Measurements from ENCODE around the gene TNPO3.

TNPO3 gene

DNA sequence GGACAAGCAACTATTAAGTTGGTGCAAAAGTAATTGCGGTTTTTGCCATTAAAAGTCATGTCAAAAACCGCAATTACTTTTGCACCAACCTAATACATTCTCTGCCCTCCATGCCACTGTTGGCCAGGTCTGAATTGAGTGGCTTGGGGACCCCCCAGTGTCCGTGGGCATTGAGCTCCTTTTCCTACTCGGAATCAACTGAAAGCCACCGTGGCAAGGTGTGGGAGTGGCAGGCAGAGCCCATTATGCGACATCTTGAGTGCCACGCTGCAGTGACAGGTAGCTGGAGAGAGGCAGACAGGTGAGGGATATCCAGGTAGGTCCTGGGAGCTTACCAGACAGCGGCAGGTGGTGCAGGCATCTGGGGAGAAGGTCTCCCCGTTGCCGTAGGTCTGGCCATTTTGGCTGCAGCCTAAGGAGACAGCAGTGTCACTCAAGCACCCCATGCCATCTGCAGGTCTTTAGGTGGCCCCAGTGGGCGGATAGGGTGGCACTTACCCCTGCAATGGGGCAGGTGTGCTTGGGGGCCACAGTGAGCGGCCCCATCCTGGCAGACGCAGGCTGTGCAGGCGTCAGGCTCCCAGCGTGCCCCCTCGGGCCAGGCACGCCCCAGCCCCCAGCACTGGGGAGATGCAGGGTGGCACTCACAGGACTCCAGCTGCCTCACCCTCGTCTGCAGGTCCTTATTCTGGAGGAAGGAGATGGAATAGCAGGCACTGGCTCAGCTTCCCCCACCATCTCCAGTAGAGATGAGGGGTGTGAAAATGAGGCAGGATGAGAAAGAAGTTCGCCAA lies 147.9 kb downstream of the TNPO3 start:
- Histone ChIP-seq H4K12ac (ENCODE audit: low read depth, low read length) (no peak overlapping the region), H3K14ac (ENCODE audit: low read length) (no peak overlapping the region), H3K23ac (ENCODE audit: low read length) (no peak overlapping the region), H3K79me1 (ENCODE audit: low read length) (no peaks in the 10 kb centered on the region), H2BK120ac (ENCODE audit: insufficient read depth, low read length, poor library complexity) (no peak overlapping the region), H3K36me3 (ENCODE audit: control insufficient read depth in 1 of 2, insufficient read depth in 2 of 2, low read length in 2 of 2) (no peaks in the 10 kb centered on the region), H3K27me3 (ENCODE audit: insufficient read depth, low read length) (peaks cover 23% of the 10 kb centered on the region), H2AK5ac (ENCODE audit: low read length) (no peak overlapping the region), H3K4me2 (ENCODE audit: low read length) (no peak overlapping the region), H2AFZ (ENCODE audit: insufficient read depth, low read length, poor library complexity) (no peak overlapping the region), H3K9ac (ENCODE audit: low read length) (no peak overlapping the region), H3K4me3 (ENCODE audit: low read depth, low read length) (no peak overlapping the region), H3K18ac (ENCODE audit: low read length) (no peak overlapping the region), H2BK12ac (ENCODE audit: low read length) (no peak overlapping the region), H3K27ac (ENCODE audit: low read depth, low read length) (no peak overlapping the region), H3K9me3 (ENCODE audit: insufficient read depth, low read depth, low read length) (peaks cover 6% of the 10 kb centered on the region), H4K91ac (ENCODE audit: low read depth, low read length) (no peak overlapping the region), H3K79me2 (ENCODE audit: control insufficient read depth, insufficient read depth, low read length, poor library complexity) (no peaks in the 10 kb centered on the region), H2BK5ac (ENCODE audit: low read depth, low read length, poor library complexity) (no peak overlapping the region), H3K4ac (ENCODE audit: low read depth, low read length) (no peak overlapping the region), H3K4me1 (ENCODE audit: control insufficient read depth in 1 of 2, insufficient read depth in 2 of 2, low read length in 2 of 2) (peaks cover 8 to 10% of the 10 kb centered on the region in 2 experiments), H4K8ac (ENCODE audit: low read depth, low read length) (no peak overlapping the region)
- DNase-seq: no peak
- no CpG with 5 or more reads among the region's 19 CpGs for WGBS (ENCODE audit: extremely low coverage, insufficient coverage, insufficient read length)

DNA sequence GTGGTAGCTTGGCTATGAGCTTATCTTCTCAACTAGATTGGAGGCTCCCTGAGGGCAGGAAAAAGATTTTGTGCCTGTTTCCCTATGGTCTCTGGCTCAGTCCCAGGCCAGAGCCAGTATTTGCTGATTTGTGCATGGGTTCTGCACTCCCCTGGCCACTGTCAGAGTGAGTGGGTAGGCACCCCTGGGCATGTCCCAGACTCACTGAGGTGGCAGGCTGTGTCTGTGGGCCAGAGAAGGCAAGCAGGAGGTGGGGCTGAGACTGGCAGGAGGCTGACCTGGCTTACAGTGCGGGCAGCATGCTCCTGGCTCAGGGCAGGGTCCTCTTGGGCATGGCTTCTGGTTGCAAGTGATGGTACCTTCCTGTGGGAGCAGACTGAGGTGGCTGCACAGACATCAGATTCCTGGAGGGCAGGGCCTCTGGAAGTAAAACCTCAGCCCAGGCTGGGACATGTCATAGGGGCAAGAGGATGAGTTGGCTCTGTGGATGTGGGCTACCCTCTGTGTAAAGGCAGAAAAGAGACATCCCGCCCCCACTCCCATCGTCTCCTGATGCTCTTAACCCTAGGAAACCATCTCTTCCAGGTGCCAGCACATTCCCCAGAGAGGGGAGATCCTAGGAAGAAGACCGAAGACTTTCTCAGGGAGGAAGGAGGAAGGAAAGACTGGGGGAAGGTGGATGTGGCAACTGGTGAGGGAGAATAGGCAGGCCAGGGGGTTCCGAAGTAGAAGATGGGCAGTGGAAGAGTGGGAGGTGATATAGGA lies 148.7 kb downstream of the TNPO3 start:
- Histone ChIP-seq H3K23ac (ENCODE audit: low read length) (no peak overlapping the region), H2BK120ac (ENCODE audit: insufficient read depth, low read length, poor library complexity) (no peak overlapping the region), H4K12ac (ENCODE audit: low read depth, low read length) (no peak overlapping the region), H3K4ac (ENCODE audit: low read depth, low read length) (no peak overlapping the region), H4K8ac (ENCODE audit: low read depth, low read length) (no peak overlapping the region), H3K4me2 (ENCODE audit: low read length) (no peak overlapping the region), H3K79me2 (ENCODE audit: control insufficient read depth, insufficient read depth, low read length, poor library complexity) (no peaks in the 10 kb centered on the region), H3K14ac (ENCODE audit: low read length) (no peak overlapping the region), H3K4me1 (ENCODE audit: control insufficient read depth in 1 of 2, insufficient read depth in 2 of 2, low read length in 2 of 2) (peaks cover 5 to 8% of the 10 kb centered on the region in 2 experiments), H2AK5ac (ENCODE audit: low read length) (no peak overlapping the region), H3K9ac (ENCODE audit: low read length) (no peak overlapping the region), H2BK5ac (ENCODE audit: low read depth, low read length, poor library complexity) (no peak overlapping the region), H3K27me3 (ENCODE audit: insufficient read depth, low read length) (peaks cover 23% of the 10 kb centered on the region), H3K79me1 (ENCODE audit: low read length) (no peaks in the 10 kb centered on the region), H2AFZ (ENCODE audit: insufficient read depth, low read length, poor library complexity) (no peak overlapping the region), H3K9me3 (ENCODE audit: insufficient read depth, low read depth, low read length) (peaks cover 4% of the 10 kb centered on the region), H3K4me3 (ENCODE audit: low read depth, low read length) (peak overlapping the region; percentile 42), H4K91ac (ENCODE audit: low read depth, low read length) (no peak overlapping the region), H3K27ac (ENCODE audit: low read depth, low read length) (no peak overlapping the region), H3K36me3 (ENCODE audit: control insufficient read depth in 1 of 2, insufficient read depth in 2 of 2, low read length in 2 of 2) (no peaks in the 10 kb centered on the region), H3K18ac (ENCODE audit: low read length) (no peak overlapping the region), H2BK12ac (ENCODE audit: low read length) (no peak overlapping the region)
- DNase-seq: no peak
- no CpG with 5 or more reads among the region's 5 CpGs for WGBS (ENCODE audit: extremely low coverage, insufficient coverage, insufficient read length)

- Histone ChIP-seq H3K9ac (ENCODE audit: low read length) (no peak overlapping the region), H3K27me3 (ENCODE audit: insufficient read depth, low read length) (peaks cover 10% of the 10 kb centered on the region), H3K23ac (ENCODE audit: low read length) (no peak overlapping the region), H3K14ac (ENCODE audit: low read length) (no peak overlapping the region), H3K79me2 (ENCODE audit: control insufficient read depth, insufficient read depth, low read length, poor library complexity) (no peaks in the 10 kb centered on the region), H2BK120ac (ENCODE audit: insufficient read depth, low read length, poor library complexity) (no peak overlapping the region), H3K27ac (ENCODE audit: low read depth, low read length) (no peak overlapping the region), H3K18ac (ENCODE audit: low read length) (no peak overlapping the region), H3K36me3 (ENCODE audit: control insufficient read depth in 1 of 2, insufficient read depth in 2 of 2, low read length in 2 of 2) (no peaks in the 10 kb centered on the region), H4K91ac (ENCODE audit: low read depth, low read length) (no peak overlapping the region), H3K4me1 (ENCODE audit: control insufficient read depth in 1 of 2, insufficient read depth in 2 of 2, low read length in 2 of 2) (peaks cover 0 to under 1% of the 10 kb centered on the region in 2 experiments), H2BK5ac (ENCODE audit: low read depth, low read length, poor library complexity) (no peak overlapping the region), H3K4ac (ENCODE audit: low read depth, low read length) (no peak overlapping the region), H4K12ac (ENCODE audit: low read depth, low read length) (no peak overlapping the region), H2AFZ (ENCODE audit: insufficient read depth, low read length, poor library complexity) (no peak overlapping the region), H4K8ac (ENCODE audit: low read depth, low read length) (no peak overlapping the region), H3K79me1 (ENCODE audit: low read length) (no peaks in the 10 kb centered on the region), H3K4me2 (ENCODE audit: low read length) (no peak overlapping the region), H2AK5ac (ENCODE audit: low read length) (no peak overlapping the region), H3K9me3 (ENCODE audit: insufficient read depth, low read depth, low read length) (peaks cover 4% of the 10 kb centered on the region), H3K4me3 (ENCODE audit: low read depth, low read length) (no peak overlapping the region), H2BK12ac (ENCODE audit: low read length) (no peak overlapping the region)
- peak in 1 of 2 donors; percentile 78 for DNase-seq
- WGBS (ENCODE audit: extremely low coverage, insufficient coverage, insufficient read length): no CpG with 5 or more reads among the region's 8 CpGs
Measured at GRCh38 chr7:128904381-128905197, 150.3 kb downstream of the TNPO3 start.

Data from trophoblast cell (in vitro differentiated cells and primary cell).